ENCODE measurements around the gene FERMT1. TPM values are rescaled to one million over a fixed set of nuclear protein-coding genes. Genes with fewer than 3 reads are reported as not detected.

Gene FERMT1
- total and polyA plus RNA-seq, 2 of the 13 experiments (the other 11 are each of a cell fraction or from before 2014, with no cell fraction given), result 15.8 to 29.5 TPM

DNA sequence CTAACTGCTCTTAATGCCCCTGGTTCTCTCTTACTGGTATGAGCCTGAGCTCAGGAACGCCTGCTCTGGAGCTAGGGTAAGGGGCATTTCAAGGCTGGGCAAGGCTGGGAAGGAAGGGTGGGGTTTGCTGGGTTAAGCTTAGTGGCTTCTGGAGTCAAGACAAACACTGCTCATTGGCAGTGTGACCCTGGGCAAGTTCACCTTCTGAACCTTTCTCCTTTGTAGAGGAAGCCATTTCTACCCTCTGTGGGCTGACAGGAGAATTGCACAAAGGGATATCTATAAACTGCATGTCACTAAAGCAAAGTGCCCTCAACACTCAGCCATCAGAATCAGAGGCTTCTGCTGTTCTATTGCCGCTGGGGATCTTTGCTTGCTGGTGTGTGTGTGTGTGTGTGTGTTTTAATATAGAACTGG is 48.7 kb downstream of the FERMT1 start (continued):
- no peak for TF ChIP-seq SMAD3 (CRISPR knock-in tag; IDR thresholded peaks at IDR 0.05)
- TF ChIP-seq KAT8 (CRISPR knock-in tag; IDR thresholded peaks at IDR 0.05), result peak; percentile 50; the same call in 1 of the 2 replicates
- no peak for TF ChIP-seq SIX4 (CRISPR knock-in tag; IDR thresholded peaks at IDR 0.05)
- TF ChIP-seq ZNF629 (CRISPR knock-in tag; conservative IDR thresholded peaks at IDR 0.05), result no peak
- no peak for TF ChIP-seq ZNF737 (CRISPR knock-in tag; IDR thresholded peaks at IDR 0.05; ENCODE audit: borderline replicate concordance)
- TF ChIP-seq, protein P1, sequence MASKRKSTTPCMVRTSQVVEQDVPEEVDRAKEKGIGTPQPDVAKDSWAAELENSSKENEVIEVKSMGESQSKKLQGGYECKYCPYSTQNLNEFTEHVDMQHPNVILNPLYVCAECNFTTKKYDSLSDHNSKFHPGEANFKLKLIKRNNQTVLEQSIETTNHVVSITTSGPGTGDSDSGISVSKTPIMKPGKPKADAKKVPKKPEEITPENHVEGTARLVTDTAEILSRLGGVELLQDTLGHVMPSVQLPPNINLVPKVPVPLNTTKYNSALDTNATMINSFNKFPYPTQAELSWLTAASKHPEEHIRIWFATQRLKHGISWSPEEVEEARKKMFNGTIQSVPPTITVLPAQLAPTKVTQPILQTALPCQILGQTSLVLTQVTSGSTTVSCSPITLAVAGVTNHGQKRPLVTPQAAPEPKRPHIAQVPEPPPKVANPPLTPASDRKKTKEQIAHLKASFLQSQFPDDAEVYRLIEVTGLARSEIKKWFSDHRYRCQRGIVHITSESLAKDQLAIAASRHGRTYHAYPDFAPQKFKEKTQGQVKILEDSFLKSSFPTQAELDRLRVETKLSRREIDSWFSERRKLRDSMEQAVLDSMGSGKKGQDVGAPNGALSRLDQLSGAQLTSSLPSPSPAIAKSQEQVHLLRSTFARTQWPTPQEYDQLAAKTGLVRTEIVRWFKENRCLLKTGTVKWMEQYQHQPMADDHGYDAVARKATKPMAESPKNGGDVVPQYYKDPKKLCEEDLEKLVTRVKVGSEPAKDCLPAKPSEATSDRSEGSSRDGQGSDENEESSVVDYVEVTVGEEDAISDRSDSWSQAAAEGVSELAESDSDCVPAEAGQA (IDR thresholded peaks at IDR 0.05; ENCODE audit: low read depth), result no peak
- TF ChIP-seq, protein P1 (CRISPR knock-in tag; IDR thresholded peaks at IDR 0.05; ENCODE audit: borderline replicate concordance), result no peak
- TF ChIP-seq MTA1 (CRISPR knock-in tag; IDR thresholded peaks at IDR 0.05; ENCODE audit: borderline replicate concordance), result 0 out of 2 replicates have a peak, but pooled peaks have one; percentile 40
- TF ChIP-seq, protein P2, sequence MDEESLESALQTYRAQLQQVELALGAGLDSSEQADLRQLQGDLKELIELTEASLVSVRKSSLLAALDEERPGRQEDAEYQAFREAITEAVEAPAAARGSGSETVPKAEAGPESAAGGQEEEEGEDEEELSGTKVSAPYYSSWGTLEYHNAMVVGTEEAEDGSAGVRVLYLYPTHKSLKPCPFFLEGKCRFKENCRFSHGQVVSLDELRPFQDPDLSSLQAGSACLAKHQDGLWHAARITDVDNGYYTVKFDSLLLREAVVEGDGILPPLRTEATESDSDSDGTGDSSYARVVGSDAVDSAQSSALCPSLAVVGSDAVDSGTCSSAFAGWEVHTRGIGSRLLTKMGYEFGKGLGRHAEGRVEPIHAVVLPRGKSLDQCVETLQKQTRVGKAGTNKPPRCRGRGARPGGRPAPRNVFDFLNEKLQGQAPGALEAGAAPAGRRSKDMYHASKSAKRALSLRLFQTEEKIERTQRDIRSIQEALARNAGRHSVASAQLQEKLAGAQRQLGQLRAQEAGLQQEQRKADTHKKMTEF (CRISPR knock-in tag; IDR thresholded peaks at IDR 0.05), result 0 out of 2 replicates have a peak, but pooled peaks have one; percentile 37
- TF ChIP-seq ETV6 (CRISPR knock-in tag; conservative IDR thresholded peaks at IDR 0.05), result no peak
- TF ChIP-seq GZF1 (CRISPR knock-in tag; IDR thresholded peaks at IDR 0.05), result no peak
- TF ChIP-seq ZNF335 (CRISPR knock-in tag; IDR thresholded peaks at IDR 0.05), result no peak
- no peak for TF ChIP-seq DR1 (CRISPR knock-in tag; IDR thresholded peaks at IDR 0.05)
- TF ChIP-seq THAP11 (CRISPR knock-in tag; IDR thresholded peaks at IDR 0.05), result 0 out of 2 replicates have a peak, but pooled peaks have one; percentile 34
- no peak for TF ChIP-seq ZNF570 (CRISPR knock-in tag; IDR thresholded peaks at IDR 0.05; ENCODE audit: borderline replicate concordance)
- no peak for TF ChIP-seq ZNF136 (CRISPR knock-in tag; IDR thresholded peaks at IDR 0.05; ENCODE audit: low read depth)
- TF ChIP-seq SALL1 (CRISPR knock-in tag; IDR thresholded peaks at IDR 0.05), result peak; percentile 39
- TF ChIP-seq ZNF782 (CRISPR knock-in tag; IDR thresholded peaks at IDR 0.05; ENCODE audit: borderline replicate concordance), result no peak
- TF ChIP-seq PPARG (CRISPR knock-in tag; conservative IDR thresholded peaks at IDR 0.05), result peak; percentile 63
- TF ChIP-seq, protein P3, sequence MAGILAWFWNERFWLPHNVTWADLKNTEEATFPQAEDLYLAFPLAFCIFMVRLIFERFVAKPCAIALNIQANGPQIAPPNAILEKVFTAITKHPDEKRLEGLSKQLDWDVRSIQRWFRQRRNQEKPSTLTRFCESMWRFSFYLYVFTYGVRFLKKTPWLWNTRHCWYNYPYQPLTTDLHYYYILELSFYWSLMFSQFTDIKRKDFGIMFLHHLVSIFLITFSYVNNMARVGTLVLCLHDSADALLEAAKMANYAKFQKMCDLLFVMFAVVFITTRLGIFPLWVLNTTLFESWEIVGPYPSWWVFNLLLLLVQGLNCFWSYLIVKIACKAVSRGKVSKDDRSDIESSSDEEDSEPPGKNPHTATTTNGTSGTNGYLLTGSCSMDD (CRISPR knock-in tag; IDR thresholded peaks at IDR 0.05), result no peak
- peak; percentile 53; the same call in 1 of the 2 replicates for TF ChIP-seq ZNF792 (CRISPR knock-in tag; IDR thresholded peaks at IDR 0.05)
- TF ChIP-seq ZNF839 (CRISPR knock-in tag; IDR thresholded peaks at IDR 0.05; ENCODE audit: borderline replicate concordance), result no peak
